ENCODE results near the gene FOS. TPM values are rescaled to one million over a fixed set of nuclear protein-coding genes. Genes with fewer than 3 reads are reported as not detected.

Gene FOS
- total and polyA plus RNA-seq, 2 of the 13 experiments (the other 11 are each of a cell fraction or from before 2014, with no cell fraction given): 15.9 to 24.2 TPM

DNA sequence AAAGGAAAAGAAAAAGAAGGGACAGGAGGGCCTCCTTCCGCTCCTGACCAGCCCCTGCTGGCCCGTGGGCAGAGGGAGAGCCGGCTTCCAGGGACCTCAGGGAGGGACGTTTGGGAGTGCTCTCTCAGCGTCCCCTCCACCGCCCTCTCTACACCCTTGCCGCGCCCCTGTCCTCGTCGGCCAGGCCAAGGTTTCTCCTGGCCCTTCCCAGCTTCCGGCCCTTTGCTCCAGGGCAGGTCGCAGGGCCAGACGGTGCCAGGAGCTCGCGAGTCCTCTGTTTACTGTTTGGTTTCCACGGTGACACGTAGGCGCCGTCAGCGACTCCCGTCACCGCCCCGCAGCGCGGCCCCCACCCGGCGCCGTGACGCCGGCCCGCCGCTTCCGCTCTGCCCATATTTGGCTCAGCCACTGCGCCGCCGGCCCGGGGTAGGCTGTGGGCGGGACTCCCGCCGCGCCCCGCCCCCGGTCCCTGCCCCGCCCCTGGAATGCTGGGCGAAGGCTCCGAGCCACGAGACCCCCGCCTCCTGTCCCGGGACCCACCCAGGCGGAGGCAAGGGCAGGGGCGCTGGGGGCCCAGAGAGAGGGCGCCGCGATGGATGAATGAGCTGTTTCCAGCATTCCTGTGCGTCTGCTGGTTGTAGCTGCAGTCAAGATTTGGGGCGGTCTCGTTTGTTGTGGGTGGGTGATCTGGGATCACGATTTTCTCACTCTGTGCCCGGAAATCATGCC is 15.5 kb downstream of the FOS start (continued):
- TF ChIP-seq ZC3H4 (CRISPR knock-in tag; IDR thresholded peaks at IDR 0.05; ENCODE audit: borderline replicate concordance) (no peak), ARNTL (CRISPR knock-in tag; IDR thresholded peaks at IDR 0.05) (no peak), ZBTB38 (CRISPR knock-in tag; IDR thresholded peaks at IDR 0.05) (peak; percentile 9; the same call in 1 of the 2 replicates), NFE2L2 (IDR thresholded peaks at IDR 0.05; ENCODE audit: low read length) (no peak), ZSCAN31 (CRISPR knock-in tag; IDR thresholded peaks at IDR 0.05; ENCODE audit: low read depth) (0 out of 2 replicates have a peak, but pooled peaks have one; percentile 21), ZNF83 (CRISPR knock-in tag; IDR thresholded peaks at IDR 0.05; ENCODE audit: borderline replicate concordance) (no peak), MTF1 (CRISPR knock-in tag; IDR thresholded peaks at IDR 0.05) (no peak), ZNF326 (CRISPR knock-in tag; IDR thresholded peaks at IDR 0.05; ENCODE audit: borderline replicate concordance) (no peak), ZNF256 (CRISPR knock-in tag; conservative IDR thresholded peaks at IDR 0.05) (0 out of 2 replicates have a peak, but pooled peaks have one; percentile 46), SOX6 (IDR thresholded peaks at IDR 0.05) (no peak), SOX6 (CRISPR knock-in tag; IDR thresholded peaks at IDR 0.05) (peak; percentile 62), ZNF614 (CRISPR knock-in tag; IDR thresholded peaks at IDR 0.05; ENCODE audit: borderline replicate concordance) (0 out of 2 replicates have a peak, but pooled peaks have one; percentile 29), RBM39 (IDR thresholded peaks at IDR 0.05; ENCODE audit: low read depth, low read length, poor library complexity, severe bottlenecking) (peak; percentile 25), ZBTB42 (CRISPR knock-in tag; IDR thresholded peaks at IDR 0.05) (peak; percentile 34; the same call in 1 of the 2 replicates), ERF (CRISPR knock-in tag; IDR thresholded peaks at IDR 0.05) (0 out of 2 replicates have a peak, but pooled peaks have one; percentile 44), KDM5A (IDR thresholded peaks at IDR 0.05; ENCODE audit: borderline replicate concordance, low read length) (no peak), ZNF317 (CRISPR knock-in tag; IDR thresholded peaks at IDR 0.05) (0 out of 2 replicates have a peak, but pooled peaks have one; percentile 52), ZNF230 (CRISPR knock-in tag; IDR thresholded peaks at IDR 0.05) (no peak), TBX2 (CRISPR knock-in tag; IDR thresholded peaks at IDR 0.05; ENCODE audit: borderline replicate concordance) (no peak; the same call in 1 of the 2 replicates), ZNF552 (CRISPR knock-in tag; IDR thresholded peaks at IDR 0.05; ENCODE audit: borderline replicate concordance) (no peak), AKAP8 (CRISPR knock-in tag; IDR thresholded peaks at IDR 0.05) (0 out of 2 replicates have a peak, but pooled peaks have one; percentile 16), ZNF101 (CRISPR knock-in tag; IDR thresholded peaks at IDR 0.05; ENCODE audit: borderline replicate concordance, low read depth) (no peak)
- TF ChIP-seq, protein P1, sequence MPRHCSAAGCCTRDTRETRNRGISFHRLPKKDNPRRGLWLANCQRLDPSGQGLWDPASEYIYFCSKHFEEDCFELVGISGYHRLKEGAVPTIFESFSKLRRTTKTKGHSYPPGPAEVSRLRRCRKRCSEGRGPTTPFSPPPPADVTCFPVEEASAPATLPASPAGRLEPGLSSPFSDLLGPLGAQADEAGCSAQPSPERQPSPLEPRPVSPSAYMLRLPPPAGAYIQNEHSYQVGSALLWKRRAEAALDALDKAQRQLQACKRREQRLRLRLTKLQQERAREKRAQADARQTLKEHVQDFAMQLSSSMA (CRISPR knock-in tag; IDR thresholded peaks at IDR 0.05): no peak
- TF ChIP-seq, protein P2, sequence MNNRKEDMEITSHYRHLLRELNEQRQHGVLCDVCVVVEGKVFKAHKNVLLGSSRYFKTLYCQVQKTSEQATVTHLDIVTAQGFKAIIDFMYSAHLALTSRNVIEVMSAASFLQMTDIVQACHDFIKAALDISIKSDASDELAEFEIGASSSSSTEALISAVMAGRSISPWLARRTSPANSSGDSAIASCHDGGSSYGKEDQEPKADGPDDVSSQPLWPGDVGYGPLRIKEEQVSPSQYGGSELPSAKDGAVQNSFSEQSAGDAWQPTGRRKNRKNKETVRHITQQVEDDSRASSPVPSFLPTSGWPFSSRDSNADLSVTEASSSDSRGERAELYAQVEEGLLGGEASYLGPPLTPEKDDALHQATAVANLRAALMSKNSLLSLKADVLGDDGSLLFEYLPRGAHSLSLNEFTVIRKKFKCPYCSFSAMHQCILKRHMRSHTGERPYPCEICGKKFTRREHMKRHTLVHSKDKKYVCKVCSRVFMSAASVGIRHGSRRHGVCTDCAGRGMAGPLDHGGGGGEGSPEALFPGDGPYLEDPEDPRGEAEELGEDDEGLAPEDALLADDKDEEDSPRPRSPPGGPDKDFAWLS (CRISPR knock-in tag; IDR thresholded peaks at IDR 0.05; ENCODE audit: borderline replicate concordance): no peak
- TF ChIP-seq, protein P3, sequence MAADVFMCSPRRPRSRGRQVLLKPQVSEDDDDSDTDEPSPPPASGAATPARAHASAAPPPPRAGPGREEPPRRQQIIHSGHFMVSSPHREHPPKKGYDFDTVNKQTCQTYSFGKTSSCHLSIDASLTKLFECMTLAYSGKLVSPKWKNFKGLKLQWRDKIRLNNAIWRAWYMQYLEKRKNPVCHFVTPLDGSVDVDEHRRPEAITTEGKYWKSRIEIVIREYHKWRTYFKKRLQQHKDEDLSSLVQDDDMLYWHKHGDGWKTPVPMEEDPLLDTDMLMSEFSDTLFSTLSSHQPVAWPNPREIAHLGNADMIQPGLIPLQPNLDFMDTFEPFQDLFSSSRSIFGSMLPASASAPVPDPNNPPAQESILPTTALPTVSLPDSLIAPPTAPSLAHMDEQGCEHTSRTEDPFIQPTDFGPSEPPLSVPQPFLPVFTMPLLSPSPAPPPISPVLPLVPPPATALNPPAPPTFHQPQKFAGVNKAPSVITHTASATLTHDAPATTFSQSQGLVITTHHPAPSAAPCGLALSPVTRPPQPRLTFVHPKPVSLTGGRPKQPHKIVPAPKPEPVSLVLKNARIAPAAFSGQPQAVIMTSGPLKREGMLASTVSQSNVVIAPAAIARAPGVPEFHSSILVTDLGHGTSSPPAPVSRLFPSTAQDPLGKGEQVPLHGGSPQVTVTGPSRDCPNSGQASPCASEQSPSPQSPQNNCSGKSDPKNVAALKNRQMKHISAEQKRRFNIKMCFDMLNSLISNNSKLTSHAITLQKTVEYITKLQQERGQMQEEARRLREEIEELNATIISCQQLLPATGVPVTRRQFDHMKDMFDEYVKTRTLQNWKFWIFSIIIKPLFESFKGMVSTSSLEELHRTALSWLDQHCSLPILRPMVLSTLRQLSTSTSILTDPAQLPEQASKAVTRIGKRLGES (CRISPR knock-in tag; IDR thresholded peaks at IDR 0.05; ENCODE audit: borderline replicate concordance): no peak
